Measurements from ENCODE around the gene THSD7A.

THSD7A gene

GRCh38 chr7:11513460-11513859 is 318.5 kb downstream of the THSD7A start:
- no peak for DNase-seq (ENCODE audit: low read depth in 2 of 2)

- no peak for DNase-seq (ENCODE audit: low read depth in 2 of 2)
Observed at GRCh38 chr7:11507929-11508328, 324.1 kb downstream of the THSD7A start.

- no peak for DNase-seq (ENCODE audit: low read depth in 2 of 2)
Observed at GRCh38 chr7:11506417-11506816, 325.6 kb downstream of the THSD7A start.

GRCh38 chr7:11505471-11505985 is 326.5 kb downstream of the THSD7A start:
- no peak for DNase-seq (ENCODE audit: low read depth in 2 of 2)

GRCh38 chr7:11492307-11492706 is 339.7 kb downstream of the THSD7A start:
- no peak for DNase-seq (ENCODE audit: low read depth in 2 of 2)

- DNase-seq (ENCODE audit: low read depth in 2 of 2) = no peak
Observed at GRCh38 chr7:11491811-11492210, 340.2 kb downstream of the THSD7A start.

- DNase-seq (ENCODE audit: low read depth in 2 of 2) = no peak
Observed at GRCh38 chr7:11489280-11489679, 342.7 kb downstream of the THSD7A start.

GRCh38 chr7:11486271-11486670 is 345.7 kb downstream of the THSD7A start:
- no peak for DNase-seq (ENCODE audit: low read depth in 2 of 2)

GRCh38 chr7:11485636-11486035 is 346.4 kb downstream of the THSD7A start:
- DNase-seq (ENCODE audit: low read depth in 2 of 2) = no peak

GRCh38 chr7:11480143-11480542 is 351.9 kb downstream of the THSD7A start:
- no peak for DNase-seq (ENCODE audit: low read depth in 2 of 2)

GRCh38 chr7:11478882-11479281 is 353.1 kb downstream of the THSD7A start:
- DNase-seq (ENCODE audit: low read depth in 2 of 2) = no peak

GRCh38 chr7:11478426-11478825 is 353.6 kb downstream of the THSD7A start:
- DNase-seq (ENCODE audit: low read depth in 2 of 2) = no peak

- no peak for DNase-seq (ENCODE audit: low read depth in 2 of 2)
Observed at GRCh38 chr7:11474902-11475585, 357.0 kb downstream of the THSD7A start.

GRCh38 chr7:11473807-11474424 is 358.1 kb downstream of the THSD7A start:
- no peak for DNase-seq (ENCODE audit: low read depth in 2 of 2)

GRCh38 chr7:11473220-11473619 is 358.8 kb downstream of the THSD7A start:
- no peak for DNase-seq (ENCODE audit: low read depth in 2 of 2)

- no peak for DNase-seq (ENCODE audit: low read depth in 2 of 2)
Observed at GRCh38 chr7:11472646-11473045, 359.4 kb downstream of the THSD7A start.

- DNase-seq (ENCODE audit: low read depth in 2 of 2) = no peak
Observed at GRCh38 chr7:11471255-11471654, 360.7 kb downstream of the THSD7A start.

- no peak for DNase-seq (ENCODE audit: low read depth in 2 of 2)
Observed at GRCh38 chr7:11469028-11469745, 362.8 kb downstream of the THSD7A start.

- DNase-seq (ENCODE audit: low read depth in 2 of 2) = no peak
Observed at GRCh38 chr7:11466517-11467105, 365.4 kb downstream of the THSD7A start.

- DNase-seq (ENCODE audit: low read depth in 2 of 2) = no peak
Observed at GRCh38 chr7:11464624-11465023, 367.4 kb downstream of the THSD7A start.

- no peak for DNase-seq (ENCODE audit: low read depth in 2 of 2)
Observed at GRCh38 chr7:11461946-11462345, 370.1 kb downstream of the THSD7A start.

- DNase-seq (ENCODE audit: low read depth in 2 of 2) = no peak
Observed at GRCh38 chr7:11458736-11459483, 373.1 kb downstream of the THSD7A start.
